Thymus (tissue), 11 donors: ENCODE results near the gene MROH9. TPM values are rescaled to one million over a fixed set of nuclear protein-coding genes. Genes with fewer than 3 reads are reported as not detected.

Experiments used
- DNase-seq, 9 donors: peaks; one replicate each; pipeline ENCODE4 v3.0.0-alpha.2; 2013; ENCODE audit warnings: low spot score in 9 of 9, low read depth in 6 of 9, missing footprints in 1 of 9
- H3K27ac ChIP-seq, 2 donors: one replicate each; pipeline ENCODE4 v1.5.1; 2013; ENCODE audit warnings: control low read depth in 1 of 2, low read depth in 1 of 2, low read length in 1 of 2, mild to moderate bottlenecking in 1 of 2, moderate library complexity in 1 of 2
- H3K27me3 ChIP-seq, 2 donors: one replicate each; pipeline ENCODE4 v1.5.1; 2013; ENCODE audit warnings: low read length in 1 of 2; ENCODE audit not compliant: control insufficient read depth in 2 of 2, insufficient read depth in 1 of 2
- H3K36me3 ChIP-seq, 2 donors: one replicate each; pipeline ENCODE4 v1.5.1; 2013; ENCODE audit warnings: low read length in 1 of 2, mild to moderate bottlenecking in 1 of 2, moderate library complexity in 1 of 2; ENCODE audit not compliant: control insufficient read depth in 2 of 2, insufficient read depth in 2 of 2
- H3K4me1 ChIP-seq, 2 donors: one replicate each; pipeline ENCODE4 v1.5.1; 2013; ENCODE audit warnings: low read length in 2 of 2; ENCODE audit not compliant: control insufficient read depth in 2 of 2, insufficient read depth in 2 of 2
- H3K4me3 ChIP-seq, 2 donors: one replicate each; pipeline ENCODE4 v1.5.1; 2013; ENCODE audit warnings: low read length in 2 of 2, control low read depth in 1 of 2, mild to moderate bottlenecking in 1 of 2
- H3K9me3 ChIP-seq, 2 donors: one replicate each; pipeline ENCODE4 v1.5.1; 2013; ENCODE audit warnings: low read length in 1 of 2, mild to moderate bottlenecking in 1 of 2; ENCODE audit not compliant: control insufficient read depth in 2 of 2, insufficient read depth in 1 of 2
- WGBS: extraction: QIAGEN DNeasy Blood & Tissue Kit; methylation state at CpG from one replicate; pipeline ENCODE4 v1.1.7; 2013; 5-methylcytosine and 5-hydroxymethylcytosine counted together
- polyA plus RNA-seq: library from polyadenylated mRNA; stranded (reverse); fragments of 200-250 nt; gene quantifications from one replicate; pipeline ENCODE4 v1.2.3, GENCODE V29; 2013
- total RNA-seq: library from RNA; stranded (reverse); fragments of 120-200 nt; gene quantifications from one replicate; pipeline ENCODE4 v1.2.4, GENCODE V29; 2013
- donor health status: healthy.

The MROH9 gene
- total and polyA plus RNA-seq, 2 donors: 0.05 TPM

DNA sequence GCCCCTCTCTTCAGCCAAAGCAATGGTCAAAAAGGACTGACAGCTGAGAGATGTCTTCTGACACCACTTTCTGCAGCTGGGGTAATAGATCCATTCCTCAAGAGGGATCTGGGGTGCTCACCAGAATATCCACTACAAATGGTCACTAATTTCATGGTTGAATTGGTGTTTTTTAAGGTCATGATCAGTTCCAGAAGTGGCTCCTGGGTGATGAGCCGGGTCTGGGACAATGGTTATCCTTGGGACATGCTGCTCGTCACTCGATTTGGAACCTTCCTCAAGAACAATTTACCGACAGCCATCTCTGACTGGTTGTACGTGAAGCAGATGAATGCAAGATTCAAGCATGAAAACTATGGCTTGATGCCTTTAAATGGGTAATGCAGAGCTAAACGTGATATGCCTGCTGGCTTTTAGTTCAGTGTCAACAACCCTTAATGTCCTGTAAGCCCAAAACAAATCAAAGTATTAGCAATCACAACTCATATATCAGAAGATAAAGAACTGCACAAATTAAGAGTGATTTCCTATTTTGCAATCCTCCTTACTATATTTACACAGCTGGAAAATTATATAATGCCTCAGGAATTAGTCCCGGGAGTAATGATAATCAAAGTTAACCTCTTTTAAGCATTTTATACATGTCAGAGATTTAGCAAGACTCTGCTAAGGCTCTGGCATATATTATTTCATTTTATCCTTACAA is 175.4 kb downstream of the MROH9 start:
- Histone ChIP-seq H3K27me3 (no peaks in the 10 kb centered on the region), H3K36me3 (no peaks in the 10 kb centered on the region), H3K4me1 (no peaks in the 10 kb centered on the region), H3K9me3 (no peaks in the 10 kb centered on the region), H3K4me3 (no peak overlapping the region), H3K27ac (no peak overlapping the region)
- 82% methylated on average over 7 of the region's 7 CpGs for WGBS
- DNase-seq: no peak

DNA sequence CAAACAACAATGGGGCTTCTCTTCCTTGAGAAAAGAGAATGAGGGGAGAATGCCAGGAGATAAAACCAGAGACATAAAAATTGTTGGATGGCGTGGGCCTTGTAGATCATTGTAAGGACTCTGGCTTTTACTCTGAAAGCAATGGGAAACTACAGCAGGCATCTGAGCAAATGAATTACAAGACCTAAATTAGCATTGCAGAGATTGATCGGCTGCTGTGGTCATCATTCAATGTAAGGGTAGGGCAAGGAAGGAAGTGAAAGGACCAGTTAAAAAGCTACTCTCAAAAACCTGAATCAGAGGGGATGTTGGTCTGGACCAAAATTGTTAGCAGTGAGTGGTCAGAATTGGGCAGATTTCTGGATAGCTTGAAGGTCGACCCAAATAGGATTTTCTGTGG is 176.8 kb downstream of the MROH9 start:
- H3K4me3 ChIP-seq: no peak overlapping the region
- no peak overlapping the region for H3K27ac ChIP-seq
- no peak for DNase-seq
- no peaks in the 10 kb centered on the region for H3K36me3 ChIP-seq
- H3K9me3 ChIP-seq: no peaks in the 10 kb centered on the region
- 89% methylated on average over 3 of the region's 3 CpGs for WGBS
- no peaks in the 10 kb centered on the region for H3K27me3 ChIP-seq
- no peaks in the 10 kb centered on the region for H3K4me1 ChIP-seq

DNA sequence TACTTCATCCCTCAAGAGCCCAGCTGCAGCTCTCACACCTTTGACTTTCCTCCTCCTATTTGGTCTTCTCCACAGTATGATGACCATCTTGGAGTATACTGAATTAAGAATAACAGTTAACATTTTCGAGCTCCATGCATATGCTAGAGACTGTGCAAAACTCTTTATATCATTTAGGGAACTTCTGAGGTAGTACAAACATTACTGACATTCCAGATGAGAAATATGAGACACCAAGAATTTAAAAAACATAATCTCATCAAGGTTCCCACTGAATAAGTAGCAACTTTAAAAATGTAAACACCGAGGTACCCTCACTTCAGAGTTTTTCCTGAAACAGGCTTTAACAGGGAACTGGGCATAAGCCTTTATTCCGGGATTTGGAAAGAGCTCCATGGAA is 178.0 kb downstream of the MROH9 start:
- H3K4me3 ChIP-seq: no peak overlapping the region
- no peak overlapping the region for H3K27ac ChIP-seq
- no peaks in the 10 kb centered on the region for H3K9me3 ChIP-seq
- 74% methylated on average over 3 of the region's 3 CpGs for WGBS
- no peaks in the 10 kb centered on the region for H3K27me3 ChIP-seq
- H3K36me3 ChIP-seq: no peaks in the 10 kb centered on the region
- no peak for DNase-seq
- H3K4me1 ChIP-seq: no peaks in the 10 kb centered on the region

Other genes starting within 250 kb of the MROH9 start
- 0.19 TPM for gene FMO3, start 155.4 kb downstream of the MROH9 start, total RNA-seq
- gene FMO3, start 155.4 kb downstream of the MROH9 start, polyA plus RNA-seq: 2.5 TPM
- gene FMO2, start 249.8 kb downstream of the MROH9 start, total RNA-seq: 0.61 TPM
- 5.5 TPM for gene FMO2, start 249.8 kb downstream of the MROH9 start, polyA plus RNA-seq